DOHH2 (cell line): ENCODE results near the gene GLB1L2.

Experiments used
- EZH2phosphoT487 ChIP-seq: fragments of 200-600 bp; sonication (generic); IDR thresholded peaks from 2 replicates; pipeline ENCODE4 v1.6.1; 2017; ENCODE audit warnings: borderline replicate concordance, mild to moderate bottlenecking, antibody characterized with exemption, low read length, moderate library complexity, mixed read lengths
- TF ChIP-seq, protein P1 (sequence below): fragments of 200-600 bp; sonication (generic); IDR thresholded peaks from one replicate; pipeline ENCODE4 v1.5.1; 2014; ENCODE audit warnings: antibody characterized with exemption, mild to moderate bottlenecking, low read depth, low read length; ENCODE audit not compliant: poor library complexity, severe bottlenecking

DNA sequence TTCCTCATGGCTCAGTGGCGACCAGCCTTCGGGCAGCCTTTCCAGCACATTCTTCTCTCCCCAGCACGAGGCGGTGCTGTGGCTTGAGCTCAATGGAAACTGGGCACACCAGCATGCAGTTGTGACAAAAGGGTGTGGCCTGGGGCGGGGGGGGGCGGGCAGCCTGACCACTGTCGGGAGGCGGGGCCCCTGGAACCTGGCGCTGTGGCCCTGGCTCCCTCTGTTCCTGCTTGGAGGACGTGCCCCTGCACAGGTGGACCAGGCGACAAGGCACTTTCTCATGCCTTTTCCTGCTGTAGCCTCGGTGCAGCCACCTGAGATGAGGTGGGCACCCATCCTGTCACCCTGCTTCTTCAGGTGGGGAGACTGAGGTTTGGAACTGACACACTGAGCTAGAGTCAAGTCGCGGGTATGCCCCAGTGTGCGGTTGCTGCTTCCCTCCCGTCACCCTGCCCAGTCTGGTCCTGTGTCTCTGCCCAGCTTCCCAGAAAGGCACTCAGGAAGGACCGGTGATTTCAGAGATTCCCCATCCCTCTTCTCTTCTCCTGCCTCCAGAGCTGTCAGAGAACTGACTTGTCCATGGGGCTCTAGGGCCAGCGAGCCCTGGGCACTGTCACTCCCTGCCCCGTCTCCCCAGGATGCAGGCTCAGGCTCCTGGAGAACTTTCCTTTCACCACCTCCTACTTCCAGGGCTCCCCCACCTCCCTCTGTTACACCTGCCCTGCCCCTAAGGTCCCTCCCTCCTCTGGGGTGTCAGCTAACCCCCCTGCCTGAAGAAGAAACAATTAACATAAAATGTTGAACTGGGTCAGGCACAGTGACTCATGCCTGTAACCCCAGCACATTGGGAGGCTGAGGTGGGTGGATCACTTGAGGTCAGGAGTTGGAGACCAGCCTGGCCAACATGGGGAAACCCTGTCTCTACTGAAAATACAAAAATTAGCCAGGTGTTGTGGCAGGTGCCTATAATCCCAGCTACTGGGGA lies 70.3 kb downstream of the GLB1L2 start:
- TF ChIP-seq, protein P1, sequence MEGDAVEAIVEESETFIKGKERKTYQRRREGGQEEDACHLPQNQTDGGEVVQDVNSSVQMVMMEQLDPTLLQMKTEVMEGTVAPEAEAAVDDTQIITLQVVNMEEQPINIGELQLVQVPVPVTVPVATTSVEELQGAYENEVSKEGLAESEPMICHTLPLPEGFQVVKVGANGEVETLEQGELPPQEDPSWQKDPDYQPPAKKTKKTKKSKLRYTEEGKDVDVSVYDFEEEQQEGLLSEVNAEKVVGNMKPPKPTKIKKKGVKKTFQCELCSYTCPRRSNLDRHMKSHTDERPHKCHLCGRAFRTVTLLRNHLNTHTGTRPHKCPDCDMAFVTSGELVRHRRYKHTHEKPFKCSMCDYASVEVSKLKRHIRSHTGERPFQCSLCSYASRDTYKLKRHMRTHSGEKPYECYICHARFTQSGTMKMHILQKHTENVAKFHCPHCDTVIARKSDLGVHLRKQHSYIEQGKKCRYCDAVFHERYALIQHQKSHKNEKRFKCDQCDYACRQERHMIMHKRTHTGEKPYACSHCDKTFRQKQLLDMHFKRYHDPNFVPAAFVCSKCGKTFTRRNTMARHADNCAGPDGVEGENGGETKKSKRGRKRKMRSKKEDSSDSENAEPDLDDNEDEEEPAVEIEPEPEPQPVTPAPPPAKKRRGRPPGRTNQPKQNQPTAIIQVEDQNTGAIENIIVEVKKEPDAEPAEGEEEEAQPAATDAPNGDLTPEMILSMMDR = no peak
- TF ChIP-seq EZH2phosphoT487 = no peak
